NCI-H82 (cell line): ENCODE data around the gene MTLN.
"Not testable (repeated sequence)": the region's sequence is repeated elsewhere in the genome, so short reads cannot be mapped to it uniquely, and the experiment has no call there.

Source experiments
- DNase-seq: peaks from one replicate; lab custom pipeline; 2025; lab: John Stamatoyannopoulos, UW

Gene MTLN

GRCh38 chr2:110198016-110198415 lies 14.3 kb downstream of the MTLN start:
- peak; percentile 21 for DNase-seq

- peak; percentile 38 for DNase-seq
Measured at GRCh38 chr2:110197452-110197851, 14.9 kb downstream of the MTLN start.

GRCh38 chr2:110190169-110190568 lies 22.2 kb downstream of the MTLN start:
- not testable (repeated sequence) for DNase-seq

GRCh38 chr2:110182449-110182848 lies 29.9 kb downstream of the MTLN start:
- no peak for DNase-seq

- DNase-seq = no peak
Measured at GRCh38 chr2:110180036-110180435, 32.3 kb downstream of the MTLN start.

GRCh38 chr2:110173523-110173922 lies 38.8 kb downstream of the MTLN start:
- no peak for DNase-seq

- no peak for DNase-seq
Measured at GRCh38 chr2:110172506-110172905, 39.8 kb downstream of the MTLN start.

- DNase-seq = no peak
Measured at GRCh38 chr2:110170102-110170501, 42.2 kb downstream of the MTLN start.

- DNase-seq = no peak
Measured at GRCh38 chr2:110167326-110168000, 44.9 kb downstream of the MTLN start.

GRCh38 chr2:110166266-110166665 lies 46.1 kb downstream of the MTLN start:
- no peak for DNase-seq
